NOMO-1 treated with DMSO at 0.1 percent for 48 hours (cell line): ENCODE measurements around the gene SNX5.
"Not testable (repeated sequence)": the region's sequence is repeated elsewhere in the genome, so short reads cannot be mapped to it uniquely, and the experiment has no call there.

Experiments used
- DNase-seq: peaks from one replicate; lab custom pipeline; 2025; ENCODE audit not compliant: unreplicated experiment; lab: John Stamatoyannopoulos, UW

SNX5 gene

DNA sequence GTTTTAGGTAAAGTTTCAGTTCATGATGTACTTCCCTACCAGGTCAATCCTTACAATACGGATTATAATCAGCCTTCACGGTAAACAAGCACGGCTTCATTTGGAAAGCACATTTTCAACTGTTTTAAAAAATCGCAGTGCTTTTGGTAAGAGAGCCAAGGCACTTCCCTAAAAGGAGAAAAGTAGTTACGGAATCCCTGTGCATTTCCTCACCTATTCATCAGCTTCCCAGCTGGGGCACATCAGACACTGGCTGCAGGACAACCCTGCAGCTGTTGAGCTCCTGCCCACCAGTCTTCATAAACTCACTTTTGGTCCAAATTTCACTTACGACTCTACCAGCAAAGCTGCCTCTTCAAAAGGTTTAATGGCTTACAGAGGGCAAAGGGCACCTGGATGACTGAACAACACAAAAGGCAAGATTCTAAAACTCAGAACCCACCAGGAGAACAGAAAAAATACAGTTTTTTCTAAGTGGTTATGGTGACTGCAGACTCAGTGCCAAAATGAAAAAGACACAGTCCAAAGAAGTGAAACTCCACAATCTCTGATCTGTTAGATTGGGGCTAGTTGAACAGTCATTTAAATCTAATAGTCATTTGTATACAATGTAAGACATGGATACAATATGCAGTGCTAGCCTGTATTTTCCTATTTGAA lies 7.5 kb downstream of the SNX5 start:
- no peak for DNase-seq

DNA sequence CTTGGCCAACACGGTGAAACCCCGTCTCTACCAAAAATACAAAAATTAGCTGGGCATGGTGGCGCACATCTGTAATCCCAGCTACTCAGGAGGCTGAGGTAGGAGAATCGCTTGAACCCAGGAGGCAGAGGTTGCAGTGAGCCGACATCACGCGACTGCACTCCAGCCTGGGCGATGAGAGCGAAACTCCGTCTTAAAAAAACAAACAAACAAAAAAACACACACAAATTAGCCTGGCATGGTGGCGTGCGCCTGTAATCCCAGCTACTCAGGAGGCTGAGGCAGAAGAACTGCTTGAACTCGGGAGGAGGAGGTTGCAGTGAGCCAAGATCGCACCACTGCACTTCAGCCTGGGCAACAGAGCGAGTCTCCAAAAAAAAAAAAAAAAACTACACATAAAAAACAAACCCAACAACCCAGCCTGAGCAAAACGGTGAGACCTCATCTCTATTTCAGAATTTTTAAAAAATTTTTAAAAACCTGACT lies 8.2 kb downstream of the SNX5 start:
- not testable (repeated sequence) for DNase-seq

DNA sequence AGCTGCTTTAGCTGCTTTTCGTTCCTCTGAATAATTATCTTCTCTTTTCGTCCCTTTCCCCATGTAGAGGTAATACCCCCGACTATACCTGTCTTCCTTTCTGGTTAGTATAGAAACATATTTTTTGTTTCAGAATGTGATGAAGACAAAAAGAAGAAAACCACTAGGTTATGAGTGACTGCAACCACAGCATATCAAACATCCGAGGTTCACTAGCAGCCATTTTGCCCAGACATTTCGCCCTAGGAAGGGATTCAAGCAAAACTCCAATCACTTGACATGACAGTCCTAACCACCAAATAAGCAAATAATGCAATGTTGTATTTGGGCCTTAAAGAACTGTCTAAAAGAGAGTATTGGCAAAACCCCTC lies 9.4 kb downstream of the SNX5 start:
- no peak for DNase-seq

GRCh38 chr20:17958373-17959256 lies 10.0 kb downstream of the SNX5 start:
- no peak for DNase-seq

DNA sequence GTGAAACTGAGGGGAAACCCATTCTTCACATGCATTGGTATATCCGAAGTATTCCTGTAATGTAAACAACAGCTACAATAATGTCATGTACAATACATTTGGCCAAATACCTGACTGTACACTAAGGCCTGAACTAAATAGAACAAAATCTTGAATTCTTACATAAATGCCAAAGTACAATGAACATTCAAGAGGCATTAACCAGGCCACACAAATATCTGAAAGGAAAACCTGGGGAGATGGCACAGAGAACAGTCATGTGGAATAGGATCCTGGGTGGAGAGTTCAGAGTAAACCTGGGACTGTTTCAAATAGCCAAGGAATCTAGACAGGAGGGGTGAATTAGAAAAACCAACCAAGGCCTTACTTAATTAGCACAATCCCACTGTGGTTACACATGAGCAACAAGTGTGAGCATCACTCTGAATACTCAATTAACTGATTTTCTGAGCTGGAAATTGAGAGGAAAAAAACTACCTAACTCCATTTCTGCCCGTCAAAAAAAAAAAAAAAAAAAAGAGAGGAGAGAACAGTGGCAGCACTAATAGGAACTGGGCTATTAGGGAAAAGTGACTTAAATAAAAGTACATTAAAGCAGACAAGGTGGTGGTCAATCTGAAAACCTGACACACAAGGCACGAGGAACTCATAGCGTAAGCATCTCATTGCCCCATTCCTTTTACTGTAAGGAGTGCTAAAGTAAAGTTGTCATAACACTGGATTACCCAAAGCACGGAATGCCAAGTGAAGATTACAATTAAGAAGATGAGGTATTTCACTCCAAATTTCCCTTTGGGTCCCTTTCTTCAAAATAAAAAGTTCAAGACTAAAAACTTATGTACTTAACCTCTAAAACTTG lies 10.9 kb downstream of the SNX5 start:
- no peak for DNase-seq

DNA sequence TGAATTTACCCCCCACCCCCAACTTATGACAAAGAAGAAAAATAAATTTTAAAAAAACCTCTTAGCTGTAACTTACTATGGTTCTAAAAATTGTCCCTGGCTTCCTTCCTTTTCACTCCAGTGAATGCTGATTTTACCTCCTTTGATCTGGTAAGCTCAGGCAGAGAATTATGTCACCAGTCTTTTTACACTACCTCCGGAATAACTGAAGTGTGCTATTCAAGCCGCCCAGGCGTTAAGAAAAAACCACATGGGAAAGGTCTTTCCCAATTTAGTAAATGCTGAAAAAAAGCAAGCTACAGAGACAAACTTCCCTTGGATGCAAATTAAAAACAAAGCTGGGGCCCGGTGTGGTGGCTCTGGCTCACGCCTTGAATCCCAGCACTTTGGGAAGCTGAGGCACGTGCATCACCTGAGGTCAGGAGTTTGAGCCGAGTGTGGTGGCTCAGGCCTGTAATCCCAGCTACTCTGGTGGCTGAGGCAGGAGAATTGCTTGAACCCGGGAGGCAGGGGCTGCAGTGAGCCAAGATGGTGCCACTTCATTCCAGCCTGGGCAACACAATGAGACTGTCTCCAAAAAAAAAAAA lies 12.4 kb downstream of the SNX5 start:
- DNase-seq = no peak

- DNase-seq = no peak
These were observed 13.3 kb downstream of the SNX5 start for GRCh38 chr20:17955302-17955701.

- no peak for DNase-seq
These were observed 14.7 kb downstream of the SNX5 start for GRCh38 chr20:17953935-17954334.

DNA sequence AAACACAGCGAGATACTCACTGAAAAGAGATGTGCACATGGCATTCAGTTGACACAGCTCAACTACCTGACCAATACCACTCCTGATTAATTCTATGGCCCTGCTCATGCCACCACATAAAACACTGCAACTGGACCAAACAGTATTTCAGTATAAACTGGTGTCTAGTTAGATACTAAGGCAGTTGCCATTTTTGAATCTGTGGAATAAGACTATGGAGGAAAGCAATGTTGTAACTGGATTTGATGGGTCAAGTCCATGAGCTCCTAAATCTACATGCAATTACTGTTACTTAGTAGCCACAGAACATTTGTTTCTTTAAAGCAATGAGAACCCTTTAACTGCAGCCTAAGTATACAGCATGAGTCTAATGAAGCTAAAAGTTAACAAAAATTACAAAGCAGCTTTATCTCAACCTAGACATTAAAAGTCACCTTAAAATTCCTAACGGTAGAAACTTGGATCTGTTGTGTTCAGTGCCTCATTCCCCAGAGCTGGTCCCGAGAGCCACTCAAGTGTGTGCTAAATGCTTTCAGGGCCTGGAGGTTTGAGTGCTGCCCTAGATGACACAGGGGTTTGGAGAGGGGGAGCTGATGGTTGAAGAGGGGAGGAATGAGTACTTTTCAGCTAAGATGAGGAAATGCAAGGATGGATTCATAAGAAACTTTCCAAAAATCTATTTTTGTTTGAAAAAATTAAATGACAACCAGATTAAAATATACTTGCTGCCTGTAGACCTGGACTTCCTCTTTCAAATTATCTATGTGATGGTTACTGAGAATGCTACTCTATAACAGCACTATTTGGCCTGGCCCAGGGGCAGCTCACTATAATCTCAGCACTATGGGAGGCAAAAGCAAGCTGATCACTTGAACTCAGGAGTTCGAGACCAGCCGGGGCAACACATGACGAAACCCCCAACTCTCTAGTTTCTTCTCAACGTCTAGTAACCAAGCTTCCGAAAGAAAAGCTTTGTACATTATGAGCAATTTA lies 15.6 kb downstream of the SNX5 start:
- DNase-seq = no peak

- DNase-seq = no peak
These were observed 17.3 kb downstream of the SNX5 start for GRCh38 chr20:17951323-17951722.

GRCh38 chr20:17950670-17951069 lies 17.9 kb downstream of the SNX5 start:
- no peak for DNase-seq

DNA sequence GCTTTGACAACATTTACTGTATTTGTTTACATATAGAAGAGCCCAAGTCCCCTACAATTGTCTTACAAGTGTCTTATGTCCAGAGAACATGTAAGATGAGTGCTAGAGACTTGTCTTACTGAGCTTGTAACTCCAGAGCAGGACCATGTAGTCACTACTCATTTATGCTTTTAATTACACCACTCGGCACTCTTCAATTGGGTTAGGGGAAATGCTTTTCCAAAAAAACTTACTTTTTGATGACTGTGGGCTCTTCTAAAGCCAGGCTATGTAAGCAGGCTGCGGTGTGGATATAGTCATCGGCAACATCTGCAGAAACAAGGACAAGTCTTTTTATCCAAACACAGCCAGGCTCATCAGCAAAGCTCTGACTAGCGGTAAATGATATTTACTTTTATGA lies 18.7 kb downstream of the SNX5 start:
- DNase-seq = no peak

DNA sequence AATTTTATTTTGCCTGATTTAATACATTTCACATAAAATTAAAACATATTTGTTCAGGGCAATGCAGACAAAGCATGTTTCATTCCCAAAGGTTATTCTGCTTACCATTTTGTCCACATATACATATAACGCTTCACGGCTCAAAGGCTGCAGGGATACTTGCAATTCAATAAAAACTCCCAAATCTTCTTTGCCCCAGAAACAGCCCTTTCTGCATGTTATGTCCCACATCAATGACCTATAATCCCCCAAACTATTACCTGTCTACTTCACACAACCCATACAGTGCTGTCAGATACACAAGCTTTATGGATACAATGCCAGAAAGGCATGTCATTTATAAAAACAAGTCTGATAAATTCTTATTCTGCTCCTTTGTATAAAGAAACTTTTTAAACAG lies 20.2 kb downstream of the SNX5 start:
- DNase-seq = no peak

DNA sequence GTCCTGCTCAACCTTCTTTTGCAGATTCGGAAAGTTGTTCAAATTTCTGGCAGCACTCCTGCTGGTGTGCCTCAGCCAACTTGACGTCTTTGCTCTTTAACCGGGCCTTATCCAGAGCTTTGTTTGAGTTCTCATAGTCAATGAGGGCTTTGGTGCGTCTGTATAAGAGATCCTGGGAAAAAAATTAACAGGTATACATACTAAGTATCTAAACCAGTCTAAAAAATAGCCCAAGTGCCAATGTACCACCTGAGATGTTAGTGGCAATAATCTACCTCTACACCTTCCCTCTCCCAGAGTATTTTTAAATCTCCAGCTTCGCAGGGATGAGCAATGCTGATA lies 21.1 kb downstream of the SNX5 start:
- DNase-seq = no peak

DNA sequence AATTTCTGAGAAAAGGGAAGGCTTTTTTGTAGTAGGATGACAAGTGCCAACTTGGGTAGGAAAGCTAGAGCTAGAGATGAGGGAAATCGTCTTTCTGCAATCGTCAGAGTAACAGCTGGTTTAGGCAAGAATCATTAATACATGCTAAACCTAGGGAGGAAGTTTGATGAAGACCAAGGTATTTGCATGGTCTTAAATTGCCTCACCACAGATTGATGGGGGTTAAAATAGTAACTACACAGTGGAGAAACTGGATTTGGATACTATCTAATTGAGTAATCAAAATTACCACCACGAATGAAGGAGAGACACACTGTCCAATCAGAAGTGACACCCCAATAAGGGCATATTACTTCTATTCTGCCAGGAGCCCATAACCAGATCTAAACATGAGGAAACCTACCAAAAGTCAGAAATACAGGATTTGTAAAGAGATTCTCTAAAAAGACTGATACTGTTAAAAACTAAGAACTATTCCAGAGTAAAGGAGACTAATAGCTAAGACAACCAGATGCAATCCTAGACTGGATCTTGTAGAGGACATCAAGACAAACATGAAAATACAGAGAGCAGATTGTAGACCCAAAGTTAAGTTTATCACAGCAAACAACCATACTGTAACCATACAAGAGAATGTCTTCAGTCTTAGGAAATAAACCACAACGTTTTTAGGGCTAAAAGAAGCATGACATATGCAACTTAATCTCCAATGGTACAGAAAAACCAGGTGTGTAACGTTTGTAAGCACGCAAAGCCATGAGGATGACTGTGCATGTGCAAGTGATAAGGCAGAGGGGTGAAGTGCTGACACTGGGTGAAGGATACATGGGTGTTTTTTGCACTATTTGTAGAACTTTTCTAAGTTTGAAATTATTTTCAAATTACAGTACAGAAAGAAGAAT lies 21.8 kb downstream of the SNX5 start:
- no peak for DNase-seq

DNA sequence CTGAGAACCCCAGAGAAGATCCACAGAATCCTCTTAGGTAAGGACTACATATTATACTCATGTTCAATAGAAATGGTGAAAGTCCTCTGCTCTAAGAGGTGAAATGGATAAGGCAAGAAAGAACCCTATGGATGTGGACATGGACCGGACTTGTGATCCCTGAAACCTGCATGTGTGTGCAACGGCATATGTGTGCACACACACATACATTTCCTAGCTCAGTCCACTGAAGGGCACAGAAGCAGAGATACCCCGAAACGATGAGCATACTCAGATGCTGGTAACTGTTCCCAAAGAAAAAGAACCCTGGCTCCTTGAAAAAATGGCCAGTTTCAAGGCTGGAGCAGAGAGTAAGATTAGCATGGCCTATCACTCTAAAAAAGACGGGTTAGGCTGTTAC lies 22.6 kb downstream of the SNX5 start:
- no peak for DNase-seq

DNA sequence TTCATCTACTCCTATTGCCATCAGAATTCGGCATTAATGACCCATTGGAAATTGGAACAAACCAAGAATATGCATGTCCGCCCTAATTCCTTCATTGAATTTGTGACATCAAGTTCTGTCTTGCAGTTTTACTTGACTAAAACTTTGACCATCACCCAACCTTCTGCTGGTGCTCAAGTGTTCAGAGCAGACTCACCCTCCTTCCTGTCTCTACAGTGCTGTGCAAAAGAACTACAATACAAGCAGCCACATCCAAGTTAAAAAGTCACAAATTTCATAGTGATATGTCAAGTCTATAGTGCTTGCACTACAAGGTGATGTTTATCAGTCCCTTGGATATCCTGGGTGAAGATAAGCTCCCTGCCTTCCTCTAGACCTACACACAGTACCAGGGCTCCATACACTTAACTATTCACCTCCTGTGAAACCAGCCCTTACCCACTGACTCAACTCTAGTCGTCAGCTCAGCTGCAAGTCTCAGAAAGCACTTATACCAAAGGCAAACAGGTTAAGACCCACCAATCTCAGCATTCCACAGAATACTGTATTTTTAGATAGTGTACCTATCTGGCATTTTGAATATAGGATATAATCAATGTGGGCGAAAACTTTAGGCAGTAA lies 23.6 kb downstream of the SNX5 start:
- DNase-seq = no peak

DNA sequence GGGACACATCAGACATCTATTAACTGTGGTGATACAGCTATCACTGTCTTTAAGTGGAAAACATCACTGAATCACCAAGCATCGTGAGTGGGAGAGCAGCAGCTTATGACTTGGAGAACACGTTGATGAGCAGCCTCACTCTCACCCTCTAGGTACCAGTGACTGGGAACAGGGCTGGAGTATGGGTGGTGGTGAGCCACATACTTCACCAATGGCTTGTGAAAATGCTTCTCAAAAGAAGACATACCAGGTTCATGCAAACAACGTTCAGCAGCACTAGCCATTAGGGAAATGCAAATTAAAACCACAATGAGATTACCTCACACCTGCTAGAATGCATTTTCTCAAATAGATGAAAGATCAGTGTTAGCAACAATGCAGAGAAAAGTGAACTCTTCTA lies 25.3 kb downstream of the SNX5 start:
- DNase-seq = no peak

GRCh38 chr20:17941826-17942196 lies 26.8 kb downstream of the SNX5 start:
- DNase-seq = no peak
